Stimulated activated CD8-positive, alpha-beta memory T cell treated with anti-CD3 and anti-CD28 coated beads, Interleukin-15, amount 100 ng/mL, for 24 hours (primary cell): ENCODE measurements around the gene MGAT3.
A peak's percentile ranks its signal among the peaks of the same experiment; 100 is the strongest.

ENCODE experiments used
- DNase-seq: peaks from one replicate; pipeline ENCODE4 v3.0.0-alpha.2; 2020; ENCODE audit warnings: low read depth

MGAT3 gene

DNA sequence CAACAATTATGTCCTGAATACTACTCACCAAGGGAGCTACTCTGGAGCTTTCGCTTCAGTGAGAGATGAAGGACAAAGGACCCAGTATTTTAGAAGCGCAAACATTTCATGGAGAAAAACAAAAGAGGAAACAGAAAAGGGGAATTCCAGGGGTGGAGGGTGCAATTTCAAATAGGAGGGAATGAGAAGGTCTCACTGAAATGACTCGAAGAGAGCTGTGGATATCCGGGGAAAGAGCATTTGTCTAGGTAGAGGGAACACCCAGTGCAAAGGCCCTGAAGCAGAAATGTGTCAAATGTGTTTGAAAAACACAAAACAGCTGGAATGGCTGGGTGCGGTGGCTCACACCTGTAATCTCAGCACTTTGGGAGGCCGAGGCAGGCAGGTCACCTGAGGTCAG is 73.3 kb downstream of the MGAT3 start:
- no peak for DNase-seq

DNA sequence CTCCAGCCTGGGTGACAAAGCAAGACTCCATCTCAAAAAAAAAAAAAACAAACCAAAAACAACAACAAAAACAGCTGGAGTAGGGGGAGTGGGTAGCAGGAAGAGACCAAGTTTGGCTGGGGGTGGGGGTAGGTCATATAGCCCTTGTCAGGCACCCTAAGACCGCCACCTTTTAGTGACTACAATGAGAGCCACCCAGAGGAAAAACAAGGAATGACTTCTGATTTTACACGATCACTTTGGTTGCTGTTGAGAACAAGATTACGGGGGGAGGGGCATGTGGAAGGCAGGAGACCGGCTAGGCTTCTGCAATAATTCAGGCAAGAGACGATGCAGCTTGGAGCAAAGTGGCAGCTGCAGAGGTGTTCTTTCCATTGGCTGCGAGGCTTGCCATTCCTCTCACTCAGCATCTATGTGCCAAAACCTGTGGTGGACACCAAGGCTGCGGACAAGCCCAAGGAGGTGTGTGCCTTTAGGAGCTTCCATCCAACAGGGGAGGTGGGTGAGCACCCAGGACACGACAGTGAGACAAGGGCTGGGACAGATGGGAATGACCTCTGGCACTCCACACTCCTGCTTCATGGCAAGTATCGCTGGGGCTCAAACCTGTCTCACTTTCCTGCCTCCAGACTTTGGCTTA is 74.0 kb downstream of the MGAT3 start:
- no peak for DNase-seq

DNA sequence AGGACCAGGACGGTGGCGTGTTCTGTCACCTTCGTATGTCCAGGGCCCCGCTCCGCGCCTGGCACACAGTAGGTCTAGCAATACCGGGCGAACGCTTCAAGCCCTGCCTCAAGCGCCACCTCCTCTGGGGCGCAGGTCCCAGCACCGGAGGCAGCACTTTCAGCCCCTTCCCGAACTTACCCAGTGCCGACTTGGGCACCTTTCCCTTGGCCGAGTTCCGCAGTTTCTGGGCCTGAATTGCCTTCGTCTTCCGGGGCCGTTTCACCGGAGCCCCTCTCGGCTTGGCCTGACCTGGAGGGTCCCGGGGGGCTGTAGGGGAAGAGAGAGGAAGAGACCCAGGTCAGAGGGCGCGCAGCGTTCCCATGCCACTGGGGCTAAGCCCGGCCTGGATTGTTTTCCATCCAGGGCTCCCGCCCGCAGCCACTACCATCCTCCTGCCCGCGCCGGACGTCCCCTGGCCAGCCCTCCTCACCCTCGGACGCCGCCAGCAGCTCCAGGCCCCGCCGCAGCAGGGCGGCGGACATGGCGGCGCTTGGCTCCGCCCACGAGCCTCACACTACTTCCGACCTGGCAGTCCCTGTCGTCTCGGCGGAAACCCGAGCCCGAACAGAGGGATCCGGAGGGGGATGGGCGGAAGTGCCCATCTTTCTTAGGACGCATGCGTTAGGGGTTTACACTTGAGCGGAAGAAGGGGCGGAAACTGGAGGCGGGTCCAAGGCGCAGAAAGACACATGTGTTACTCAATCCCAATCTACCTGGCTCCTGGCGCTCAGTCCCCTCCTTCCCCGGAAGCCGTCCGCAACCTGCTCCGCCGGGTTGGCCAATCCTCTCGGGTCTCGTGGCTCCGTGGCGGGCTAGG is 75.6 kb downstream of the MGAT3 start, which contains the start of gene RPS19BP1:
TSS of gene RPS19BP1 (minus strand) at position 534 of the 859 bp plus-strand sequence. CDS start at position 524, 10 bp downstream.
- peak; percentile 94 for DNase-seq

GRCh38 chr22:39534092-39534506 is 77.3 kb downstream of the MGAT3 start:
- no peak for DNase-seq

GRCh38 chr22:39534591-39535356 is 78.0 kb downstream of the MGAT3 start:
- peak; percentile 83 for DNase-seq

- no peak for DNase-seq
Measured at GRCh38 chr22:39535357-39535725, 78.5 kb downstream of the MGAT3 start.

DNA sequence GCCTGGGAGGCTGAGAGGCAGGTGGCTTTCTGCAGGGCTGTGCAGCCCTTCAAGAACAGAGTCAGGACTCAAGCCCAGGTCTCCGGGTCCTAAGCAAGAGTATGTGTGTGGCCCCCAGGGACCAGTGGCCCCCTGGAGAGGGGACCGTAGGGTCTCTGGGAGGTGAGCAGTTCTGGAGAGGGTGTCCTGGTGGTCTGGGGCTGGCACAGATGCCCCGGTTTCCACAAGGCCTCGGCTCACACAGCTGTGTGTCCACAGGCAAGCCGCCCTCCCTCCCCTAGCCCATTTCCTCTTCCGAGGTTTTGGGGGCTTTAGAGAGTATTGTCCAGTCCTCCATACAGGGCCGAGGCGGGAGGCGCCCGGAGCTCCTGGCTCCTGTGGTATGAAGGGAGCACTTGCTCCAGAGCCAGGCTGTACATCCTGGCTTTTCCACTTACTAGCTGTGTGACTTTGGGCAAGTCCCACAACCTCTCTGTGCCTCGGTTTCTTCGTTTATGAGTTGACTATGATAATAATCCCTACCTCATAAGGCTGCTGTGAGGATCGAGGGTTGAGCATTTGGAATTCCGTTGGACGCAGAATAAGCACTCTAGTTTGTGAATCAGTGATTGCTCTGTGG is 79.1 kb downstream of the MGAT3 start:
- no peak for DNase-seq

DNA sequence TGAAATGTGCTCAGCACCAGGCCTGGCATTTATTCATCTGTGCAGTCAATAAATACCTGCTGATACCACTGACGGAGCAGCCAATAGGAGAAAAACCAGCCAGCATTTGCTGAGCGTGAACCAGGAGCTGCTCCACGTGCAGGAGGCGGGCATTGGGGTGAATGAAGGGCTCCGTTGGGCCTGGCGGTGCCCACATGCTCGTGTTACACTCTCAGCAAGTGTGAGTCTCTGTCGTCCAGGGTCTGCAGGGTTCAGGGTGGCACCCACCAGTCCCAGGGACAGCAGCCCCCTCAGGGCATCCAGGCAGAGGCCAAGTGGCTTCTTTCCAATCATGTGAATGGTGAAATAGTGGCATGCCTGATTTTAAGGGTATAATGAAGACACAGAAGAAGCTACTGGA is 79.9 kb downstream of the MGAT3 start:
- DNase-seq, result no peak

DNA sequence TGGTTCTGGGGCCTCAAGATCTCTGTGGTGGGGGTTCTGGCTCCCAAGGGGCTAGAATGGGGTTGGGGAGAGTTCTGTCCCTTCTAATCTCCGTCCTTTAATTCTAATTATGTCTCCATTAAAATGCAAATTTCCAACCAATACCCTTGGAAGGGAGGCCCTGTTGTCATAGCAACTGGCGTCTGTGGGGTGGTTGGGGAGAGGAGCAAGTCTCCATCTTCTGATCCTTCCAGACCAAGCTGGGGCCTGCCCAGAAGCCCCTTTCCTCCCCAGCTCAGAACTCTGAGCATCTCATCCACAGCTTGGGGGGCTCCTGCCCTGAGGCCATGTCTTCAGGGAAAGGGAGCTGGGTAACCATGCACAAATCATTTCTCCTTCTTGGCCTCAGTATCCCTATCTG is 81.2 kb downstream of the MGAT3 start:
- DNase-seq, result no peak
